Stimulated activated CD8-positive, alpha-beta memory T cell treated with anti-CD3 and anti-CD28 coated beads, Interleukin-4, amount 100 ng/mL, for 1 hour (primary cell): Measurements from ENCODE around the gene KRTAP10-2.

Experiments
- DNase-seq, 2 donors: peaks; one replicate each; pipeline ENCODE4 v3.0.0-alpha.2; 2020; ENCODE audit warnings: low read depth in 2 of 2, low spot score in 1 of 2

KRTAP10-2 gene

GRCh38 chr21:44540741-44541288, 10.5 kb downstream of the KRTAP10-2 start:
- no peak for DNase-seq

GRCh38 chr21:44539991-44540666, 11.2 kb downstream of the KRTAP10-2 start, which contains the start of gene KRTAP10-1:
Gene KRTAP10-1, minus strand, starts transcription at chr21:44540195. Its CDS starts 45 bp downstream, at chr21:44540150.
- no peak for DNase-seq

GRCh38 chr21:44539046-44539445, 12.3 kb downstream of the KRTAP10-2 start:
- no peak for DNase-seq

GRCh38 chr21:44537930-44538911, 13.1 kb downstream of the KRTAP10-2 start:
- DNase-seq: no peak

GRCh38 chr21:44535963-44536362, 15.3 kb downstream of the KRTAP10-2 start:
- no peak for DNase-seq

GRCh38 chr21:44534688-44535087, 16.6 kb downstream of the KRTAP10-2 start:
- DNase-seq: no peak

- DNase-seq: no peak
These were observed 17.2 kb downstream of the KRTAP10-2 start for GRCh38 chr21:44533891-44534627.

- no peak for DNase-seq
These were observed 18.0 kb downstream of the KRTAP10-2 start for GRCh38 chr21:44533121-44533890.

- no peak for DNase-seq
These were observed 18.6 kb downstream of the KRTAP10-2 start for GRCh38 chr21:44532712-44533111.

GRCh38 chr21:44531606-44532564, 19.4 kb downstream of the KRTAP10-2 start:
- DNase-seq: no peak

GRCh38 chr21:44530903-44531605, 20.3 kb downstream of the KRTAP10-2 start:
- no peak for DNase-seq

GRCh38 chr21:44530221-44530902, 20.9 kb downstream of the KRTAP10-2 start:
- no peak for DNase-seq

GRCh38 chr21:44529503-44530125, 21.7 kb downstream of the KRTAP10-2 start:
- DNase-seq: no peak

GRCh38 chr21:44529011-44529421, 22.3 kb downstream of the KRTAP10-2 start:
- DNase-seq: no peak

GRCh38 chr21:44528634-44528995, 22.7 kb downstream of the KRTAP10-2 start:
- DNase-seq: no peak

- DNase-seq: no peak
These were observed 23.2 kb downstream of the KRTAP10-2 start for GRCh38 chr21:44527983-44528633.
